Measurements from ENCODE around the gene MTAP. TPM values are rescaled to one million over a fixed set of nuclear protein-coding genes. Genes with fewer than 3 reads are reported as not detected.

The MTAP gene
- total and polyA plus RNA-seq, 2 of the 13 experiments (the other 11 are each of a cell fraction or from before 2014, with no cell fraction given), result 16.7 to 51.2 TPM

- peak; percentile 12 for TF ChIP-seq ZNF407 (CRISPR knock-in tag; IDR thresholded peaks at IDR 0.05; ENCODE audit: not compliant biosample characterization)
- peak; percentile 85 for TF ChIP-seq CHD2 (IDR thresholded peaks at IDR 0.05; ENCODE audit: low read depth, low read length)
- no peak for TF ChIP-seq RXRA (CRISPR knock-in tag; IDR thresholded peaks at IDR 0.05)
- TF ChIP-seq CEBPG (CRISPR knock-in tag; IDR thresholded peaks at IDR 0.05), result no peak
- TF ChIP-seq CENPT (CRISPR knock-in tag; IDR thresholded peaks at IDR 0.05; ENCODE audit: low read depth), result no peak
- TF ChIP-seq ATF3 (CRISPR knock-in tag; IDR thresholded peaks at IDR 0.05), result no peak
- no peak for TF ChIP-seq RFXANK (CRISPR knock-in tag; IDR thresholded peaks at IDR 0.05)
- 0 out of 2 replicates have a peak, but pooled peaks have one; percentile 51 for TF ChIP-seq NFAT5 (CRISPR knock-in tag; IDR thresholded peaks at IDR 0.05)
- no peak for TF ChIP-seq SMAD3 (CRISPR knock-in tag; IDR thresholded peaks at IDR 0.05)
- TF ChIP-seq FOSL1 (CRISPR knock-in tag; IDR thresholded peaks at IDR 0.05; ENCODE audit: borderline replicate concordance), result no peak
- no peak for TF ChIP-seq PHB2 (IDR thresholded peaks at IDR 0.05; ENCODE audit: partially characterized antibody)
- TF ChIP-seq ZNF777 (CRISPR knock-in tag; IDR thresholded peaks at IDR 0.05), result no peak
- TF ChIP-seq PLSCR1 (CRISPR knock-in tag; IDR thresholded peaks at IDR 0.05; ENCODE audit: borderline replicate concordance), result no peak
- no peak for TF ChIP-seq ZNF367 (CRISPR knock-in tag; IDR thresholded peaks at IDR 0.05; ENCODE audit: borderline replicate concordance)
Observed at GRCh38 chr9:21801683-21802417, 586 bp upstream of the MTAP start (continued).
